ENCODE measurements around the gene IRF7.

- TF ChIP-seq EZH2 (IDR thresholded peaks at IDR 0.05; ENCODE audit: insufficient read depth, poor library complexity, severe bottlenecking) (no peak), EZH2phosphoT487 (IDR thresholded peaks at IDR 0.05; ENCODE audit: insufficient read depth, low read depth) (no peak)
These were observed 12.6 kb downstream of the IRF7 start for GRCh38 chr11:603154-603553.

Data from GM23248 (cell line).